ENCODE data around the gene PLIN3. TPM values are rescaled to one million over a fixed set of nuclear protein-coding genes. Genes with fewer than 3 reads are reported as not detected.
"Not testable (repeated sequence)": the region's sequence is repeated elsewhere in the genome, so short reads cannot be mapped to it uniquely, and the experiment has no call there.

The PLIN3 gene
- total RNA-seq, 1 donor from 2014 or later: 36.2 TPM

- intact Hi-C loops (cut with micrococcal nuclease): no loop called here
Measured at GRCh38 chr19:4896372-4896771, 28.9 kb upstream of the PLIN3 start.

- intact Hi-C loops (cut with micrococcal nuclease): not testable (repeated sequence)
Measured at GRCh38 chr19:4892962-4893361, 25.5 kb upstream of the PLIN3 start.

- intact Hi-C loops (cut with micrococcal nuclease): no loop called here
Measured at GRCh38 chr19:4891066-4891465, 23.6 kb upstream of the PLIN3 start.

GRCh38 chr19:4889034-4889815 lies 21.8 kb upstream of the PLIN3 start:
- intact Hi-C loops (cut with micrococcal nuclease): no loop called here

GRCh38 chr19:4887803-4888202 lies 20.3 kb upstream of the PLIN3 start:
- intact Hi-C loops (cut with micrococcal nuclease): not testable (repeated sequence)

GRCh38 chr19:4884993-4885392 lies 17.5 kb upstream of the PLIN3 start:
- intact Hi-C loops (cut with micrococcal nuclease): not testable (repeated sequence)

GRCh38 chr19:4882874-4883273 lies 15.4 kb upstream of the PLIN3 start:
- intact Hi-C loops (cut with micrococcal nuclease): not testable (repeated sequence)

- intact Hi-C loops (cut with micrococcal nuclease): no loop called here
Measured at GRCh38 chr19:4879041-4879440, 11.6 kb upstream of the PLIN3 start.

GRCh38 chr19:4878491-4878968 lies 11.1 kb upstream of the PLIN3 start:
- intact Hi-C loops (cut with micrococcal nuclease): no loop called here

- intact Hi-C loops (cut with micrococcal nuclease): no loop called here
Measured at GRCh38 chr19:4877753-4878490, 10.5 kb upstream of the PLIN3 start.

GRCh38 chr19:4873930-4874329 lies 6.5 kb upstream of the PLIN3 start:
- intact Hi-C loops (cut with micrococcal nuclease): loop anchor here (2.0 kb wide), 1 partner anchor 97 kb away; no protein-coding TSS in a partner anchor

GRCh38 chr19:4871711-4872110 lies 4.2 kb upstream of the PLIN3 start:
- intact Hi-C loops (cut with micrococcal nuclease): loop anchor here (1.0 to 2.0 kb wide), 4 partner anchors 41 to 160 kb away; no protein-coding TSS in a partner anchor

GRCh38 chr19:4870025-4870700 lies 2.7 kb upstream of the PLIN3 start:
- intact Hi-C loops (cut with micrococcal nuclease): no loop called here

- intact Hi-C loops (cut with micrococcal nuclease): loop anchor here (5.0 kb wide), 1 partner anchor 36 kb away; the partner anchor contains the start of gene TICAM1
Measured at GRCh38 chr19:4868286-4868834, 893 bp upstream of the PLIN3 start.

GRCh38 chr19:4866595-4867424 lies 657 bp downstream of the PLIN3 start:
- intact Hi-C loops (cut with micrococcal nuclease): loop anchor here (1.0 to 5.0 kb wide), 7 partner anchors 35 to 164 kb away; partner anchors contain the start of genes FEM1A and TICAM1

- intact Hi-C loops (cut with micrococcal nuclease): no loop called here
Measured at GRCh38 chr19:4861147-4861546, 6.3 kb downstream of the PLIN3 start.

GRCh38 chr19:4859697-4860096 lies 7.8 kb downstream of the PLIN3 start:
- intact Hi-C loops (cut with micrococcal nuclease): no loop called here

GRCh38 chr19:4856468-4856867 lies 11.0 kb downstream of the PLIN3 start:
- intact Hi-C loops (cut with micrococcal nuclease): not testable (repeated sequence)

- intact Hi-C loops (cut with micrococcal nuclease): not testable (repeated sequence)
Measured at GRCh38 chr19:4853506-4853905, 14.0 kb downstream of the PLIN3 start.

GRCh38 chr19:4852484-4852883 lies 15.0 kb downstream of the PLIN3 start:
- intact Hi-C loops (cut with micrococcal nuclease): no loop called here

All from T-helper 1 cell treated with Interleukin-12 subunit alpha and Interleukin-12 subunit beta and Interleukin-4 antibody, amounts not matched to agents 30 ng/mL and 1 ng/mL, for 36 hours (primary cell).